ENCODE data around the gene UBR1. TPM values are rescaled to one million over a fixed set of nuclear protein-coding genes. Genes with fewer than 3 reads are reported as not detected.
"Not testable (repeated sequence)": the region's sequence is repeated elsewhere in the genome, so short reads cannot be mapped to it uniquely, and the experiment has no call there.

UBR1 gene
- total RNA-seq, 3 donors from 2014 or later: 33.0 to 52.5 (median 48.5) TPM

- peaks cover 7% of the 10 kb centered on the region for H3K36me3 ChIP-seq
- no peaks in the 10 kb centered on the region for H3K4me1 ChIP-seq
- no peak overlapping the region for H3K4me3 ChIP-seq
- intact Hi-C loops (cut with DNase I; ENCODE audit: low total_unique reads): no loop called here
- DNase-seq (ENCODE audit: low spot score in 2 of 2): no peak
- TF ChIP-seq POLR2A (IDR thresholded peaks at IDR 0.05) (no peak), POLR2AphosphoS5 (IDR thresholded peaks at IDR 0.05) (no peak)
- H3K9me3 ChIP-seq: no peaks in the 10 kb centered on the region
- H3K27me3 ChIP-seq: no peaks in the 10 kb centered on the region
- H3K27ac ChIP-seq: no peak overlapping the region
Observed at GRCh38 chr15:43008150-43008549, 97.7 kb downstream of the UBR1 start.

GRCh38 chr15:43007551-43007950, 98.3 kb downstream of the UBR1 start:
- peaks cover 7% of the 10 kb centered on the region for H3K36me3 ChIP-seq
- H3K27me3 ChIP-seq: no peaks in the 10 kb centered on the region
- no peak for DNase-seq (ENCODE audit: low spot score in 2 of 2)
- no peak overlapping the region for H3K27ac ChIP-seq
- no peak for TF ChIP-seq CTCF (IDR thresholded peaks at IDR 0.05)
- no peak for TF ChIP-seq POLR2AphosphoS5 (IDR thresholded peaks at IDR 0.05)
- H3K4me1 ChIP-seq: no peaks in the 10 kb centered on the region
- intact Hi-C loops (cut with DNase I; ENCODE audit: low total_unique reads): no loop called here
- H3K4me3 ChIP-seq: no peak overlapping the region
- H3K9me3 ChIP-seq: no peaks in the 10 kb centered on the region

- DNase-seq (ENCODE audit: low spot score in 2 of 2): no peak
- no peaks in the 10 kb centered on the region for H3K27me3 ChIP-seq
- TF ChIP-seq POLR2A (IDR thresholded peaks at IDR 0.05): no peak
- no peak for TF ChIP-seq CTCF (IDR thresholded peaks at IDR 0.05)
- no peak for TF ChIP-seq POLR2AphosphoS5 (IDR thresholded peaks at IDR 0.05)
- no peak overlapping the region for H3K27ac ChIP-seq
- intact Hi-C loops (cut with DNase I; ENCODE audit: low total_unique reads): no loop called here
- no peaks in the 10 kb centered on the region for H3K9me3 ChIP-seq
- H3K36me3 ChIP-seq: peaks cover 7% of the 10 kb centered on the region
- no peak overlapping the region for H3K4me3 ChIP-seq
- no peaks in the 10 kb centered on the region for H3K4me1 ChIP-seq
Observed at GRCh38 chr15:43006991-43007390, 98.8 kb downstream of the UBR1 start.

GRCh38 chr15:43004886-43005595, 100.8 kb downstream of the UBR1 start:
- intact Hi-C loops (cut with DNase I; ENCODE audit: low total_unique reads); H3K4me1 ChIP-seq; H3K27me3 ChIP-seq; H3K27ac ChIP-seq; DNase-seq (ENCODE audit: low spot score in 2 of 2); H3K4me3 ChIP-seq; H3K36me3 ChIP-seq; H3K9me3 ChIP-seq: not testable (repeated sequence)

GRCh38 chr15:42999201-42999779, 106.5 kb downstream of the UBR1 start:
- no peaks in the 10 kb centered on the region for H3K36me3 ChIP-seq
- H3K27me3 ChIP-seq: no peaks in the 10 kb centered on the region
- H3K9me3 ChIP-seq: no peaks in the 10 kb centered on the region
- TF ChIP-seq POLR2AphosphoS5 (IDR thresholded peaks at IDR 0.05): no peak
- TF ChIP-seq CTCF (IDR thresholded peaks at IDR 0.05): no peak
- TF ChIP-seq POLR2A (IDR thresholded peaks at IDR 0.05): no peak
- intact Hi-C loops (cut with DNase I; ENCODE audit: low total_unique reads): no loop called here
- no peak overlapping the region for H3K27ac ChIP-seq
- no peak for DNase-seq (ENCODE audit: low spot score in 2 of 2)
- no peaks in the 10 kb centered on the region for H3K4me1 ChIP-seq
- no peak overlapping the region for H3K4me3 ChIP-seq

GRCh38 chr15:42996871-42997270, 109.0 kb downstream of the UBR1 start:
- Histone ChIP-seq H3K36me3 (no peaks in the 10 kb centered on the region), H3K27ac (no peak overlapping the region)
- TF ChIP-seq POLR2A (IDR thresholded peaks at IDR 0.05): no peak
- TF ChIP-seq POLR2AphosphoS5 (IDR thresholded peaks at IDR 0.05): no peak
- TF ChIP-seq CTCF (IDR thresholded peaks at IDR 0.05): no peak

More at GRCh38 chr15:42996871-42997270, 109.0 kb downstream of the UBR1 start:
- Histone ChIP-seq H3K9me3 (no peaks in the 10 kb centered on the region), H3K4me3 (no peak overlapping the region), H3K4me1 (no peaks in the 10 kb centered on the region), H3K27me3 (no peaks in the 10 kb centered on the region)
- DNase-seq (ENCODE audit: low spot score in 2 of 2): no peak
- intact Hi-C loops (cut with DNase I; ENCODE audit: low total_unique reads): no loop called here
